Tibial artery (tissue), 4 donors: ENCODE data around the gene PPM1J.
A peak's percentile ranks its signal among the peaks of the same experiment; 100 is the strongest.

Experiments used
- DNase-seq, 2 donors: peaks; one replicate each; pipeline ENCODE4 v3.0.0-alpha.2; 2019
- H3K27ac ChIP-seq, 2 donors: fragments of 200-600 bp; sonication (generic) in 1 of 2; 1 replicate in 1 of 2; 2 replicates in 1 of 2; pipeline ENCODE4 v1.5.1; 2018 to 2019; ENCODE audit warnings: mild to moderate bottlenecking in 1 of 2
- H3K27me3 ChIP-seq, 2 donors: fragments of 200-600 bp; sonication (generic) in 1 of 2; one replicate each; pipeline versions ENCODE4 v1.5.1 to v1.6.0; 2016 to 2019
- H3K36me3 ChIP-seq, 3 donors: fragments of 200-600 bp; sonication (generic) in 2 of 3; one replicate each; pipeline ENCODE4 v1.5.1; 2016 to 2019; ENCODE audit warnings: mild to moderate bottlenecking in 2 of 3
- H3K4me1 ChIP-seq, 4 donors: fragments of 200-600 bp; sonication (generic) in 2 of 4; 1 replicate in 3 of 4; 2 replicates in 1 of 4; pipeline ENCODE4 v1.5.1; 2016 to 2019
- H3K4me3 ChIP-seq, 2 donors: fragments of 200-600 bp; sonication (generic) in 1 of 2; 1 replicate in 1 of 2; 2 replicates in 1 of 2; pipeline ENCODE4 v1.5.1; 2018 to 2019; ENCODE audit warnings: mild to moderate bottlenecking in 2 of 2
- H3K9me3 ChIP-seq, 3 donors: fragments of 200-600 bp; sonication (generic) in 1 of 3; one replicate each; pipeline ENCODE4 v1.5.1; 2016 to 2019
- CTCF ChIP-seq, 2 experiments: fragments of 200-600 bp in 1 of 2; fragments of 450-650 bp in 1 of 2; IDR thresholded peaks; one replicate each; pipeline ENCODE4 v1.5.1; 2017 to 2019; ENCODE audit warnings: antibody characterized with exemption in 2 of 2, mild to moderate bottlenecking in 1 of 2, moderate library complexity in 1 of 2
- intact Hi-C: fragments of 100-400 bp; cut with DNase I; formaldehyde crosslinking; loops from one replicate; pipeline ENCODE4 v1.15.0; 2023; ENCODE audit warnings: low total_unique reads

Gene PPM1J

GRCh38 chr1:112674440-112674985 is 40.6 kb downstream of the PPM1J start, which contains the start of gene MOV10:
TSS of gene MOV10 (plus strand) at chr1:112674659. CDS start at chr1:112674913, 254 bp downstream.
- intact Hi-C loops: loop anchor here (2.0 to 5.0 kb wide), 2 partner anchors 26 to 57 kb away; partner anchors contain the start of genes CAPZA1 and ST7L
- no peaks in the 10 kb centered on the region for H3K9me3 ChIP-seq
- H3K27me3 ChIP-seq: no peaks in the 10 kb centered on the region
- peak within 1 kb of the TSS; percentile 65 to 78 for H3K4me3 ChIP-seq
- peak within 1 kb of the TSS; percentile 85 to 94 for H3K27ac ChIP-seq
- DNase-seq: peak; percentile 70 to 81
- TF ChIP-seq CTCF (IDR thresholded peaks at IDR 0.05): no peak
- H3K36me3 ChIP-seq: peaks cover 0 to 27% (median 19%) of the 10 kb centered on the region in 3 donors
- peaks cover 0 to 28% (median 15%) of the 10 kb centered on the region in 4 donors for H3K4me1 ChIP-seq

- peak; percentile 59 to 60 for TF ChIP-seq CTCF (IDR thresholded peaks at IDR 0.05)
- no peaks in the 10 kb centered on the region for H3K9me3 ChIP-seq
- H3K36me3 ChIP-seq: peaks cover 4 to 34% (median 20%) of the 10 kb centered on the region in 3 donors
- H3K27me3 ChIP-seq: no peaks in the 10 kb centered on the region
- peak overlapping the region; percentile 65 to 78 for H3K4me3 ChIP-seq
- intact Hi-C loops: loop anchor here (2.0 to 5.0 kb wide), 2 partner anchors 27 to 57 kb away; partner anchors contain the start of genes CAPZA1 and ST7L
- peaks cover 0 to 28% (median 15%) of the 10 kb centered on the region in 4 donors for H3K4me1 ChIP-seq
- peak overlapping the region; percentile 85 to 94 for H3K27ac ChIP-seq
- peak; percentile 47 to 78 for DNase-seq
Measured at GRCh38 chr1:112673592-112674439, 41.3 kb downstream of the PPM1J start.

GRCh38 chr1:112672842-112673241 is 42.3 kb downstream of the PPM1J start:
- intact Hi-C loops: loop anchor here (5.0 kb wide), 1 partner anchor 56 kb away; the partner anchor contains the start of genes CAPZA1 and ST7L
- no peaks in the 10 kb centered on the region for H3K9me3 ChIP-seq
- no peak overlapping the region for H3K4me3 ChIP-seq
- no peaks in the 10 kb centered on the region for H3K27me3 ChIP-seq
- TF ChIP-seq CTCF (IDR thresholded peaks at IDR 0.05): no peak
- H3K36me3 ChIP-seq: peaks cover 13 to 44% (median 29%) of the 10 kb centered on the region in 3 donors
- H3K27ac ChIP-seq: peak overlapping the region in 1 of 2 donors; percentile 94
- peaks cover 0 to 28% (median 15%) of the 10 kb centered on the region in 4 donors for H3K4me1 ChIP-seq
- no peak for DNase-seq

- no peak for DNase-seq
- Histone ChIP-seq H3K27ac (no peak overlapping the region), H3K4me1 (peaks cover 0 to 28% (median 15%) of the 10 kb centered on the region in 4 donors), H3K4me3 (no peak overlapping the region), H3K36me3 (peaks cover 19 to 52% (median 37%) of the 10 kb centered on the region in 3 donors), H3K27me3 (no peaks in the 10 kb centered on the region), H3K9me3 (no peaks in the 10 kb centered on the region)
- no peak for TF ChIP-seq CTCF (IDR thresholded peaks at IDR 0.05)
- intact Hi-C loops: loop anchor here (5.0 kb wide), 1 partner anchor 55 kb away; the partner anchor contains the start of genes CAPZA1 and ST7L
Measured at GRCh38 chr1:112672009-112672408, 43.1 kb downstream of the PPM1J start.

- TF ChIP-seq CTCF (IDR thresholded peaks at IDR 0.05): no peak
- Histone ChIP-seq H3K27ac (no peak overlapping the region), H3K4me3 (no peak overlapping the region), H3K27me3 (no peaks in the 10 kb centered on the region), H3K36me3 (peaks cover 36 to 95% (median 72%) of the 10 kb centered on the region in 3 donors), H3K9me3 (no peaks in the 10 kb centered on the region), H3K4me1 (no peaks in the 10 kb centered on the region)
- intact Hi-C loops: no loop called here
- DNase-seq: no peak
Measured at GRCh38 chr1:112666946-112667345, 48.2 kb downstream of the PPM1J start.
